ENCODE results near the gene DTX3L.

GRCh38 chr3:122515020-122515468 lies 49.1 kb upstream of the DTX3L start:
- TF ChIP-seq, protein P1, sequence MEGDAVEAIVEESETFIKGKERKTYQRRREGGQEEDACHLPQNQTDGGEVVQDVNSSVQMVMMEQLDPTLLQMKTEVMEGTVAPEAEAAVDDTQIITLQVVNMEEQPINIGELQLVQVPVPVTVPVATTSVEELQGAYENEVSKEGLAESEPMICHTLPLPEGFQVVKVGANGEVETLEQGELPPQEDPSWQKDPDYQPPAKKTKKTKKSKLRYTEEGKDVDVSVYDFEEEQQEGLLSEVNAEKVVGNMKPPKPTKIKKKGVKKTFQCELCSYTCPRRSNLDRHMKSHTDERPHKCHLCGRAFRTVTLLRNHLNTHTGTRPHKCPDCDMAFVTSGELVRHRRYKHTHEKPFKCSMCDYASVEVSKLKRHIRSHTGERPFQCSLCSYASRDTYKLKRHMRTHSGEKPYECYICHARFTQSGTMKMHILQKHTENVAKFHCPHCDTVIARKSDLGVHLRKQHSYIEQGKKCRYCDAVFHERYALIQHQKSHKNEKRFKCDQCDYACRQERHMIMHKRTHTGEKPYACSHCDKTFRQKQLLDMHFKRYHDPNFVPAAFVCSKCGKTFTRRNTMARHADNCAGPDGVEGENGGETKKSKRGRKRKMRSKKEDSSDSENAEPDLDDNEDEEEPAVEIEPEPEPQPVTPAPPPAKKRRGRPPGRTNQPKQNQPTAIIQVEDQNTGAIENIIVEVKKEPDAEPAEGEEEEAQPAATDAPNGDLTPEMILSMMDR (IDR thresholded peaks at IDR 0.05; ENCODE audit: insufficient read depth, low read length): no peak
- no peak for TF ChIP-seq POLR2AphosphoS5 (IDR thresholded peaks at IDR 0.05; ENCODE audit: low read depth)
